Islet precursor cell (in vitro differentiated cells): ENCODE data around the gene PGAM2.

Experiments
- DNase-seq: peaks from one replicate; pipeline ENCODE4 v3.0.0-alpha.2; 2018

The PGAM2 gene

DNA sequence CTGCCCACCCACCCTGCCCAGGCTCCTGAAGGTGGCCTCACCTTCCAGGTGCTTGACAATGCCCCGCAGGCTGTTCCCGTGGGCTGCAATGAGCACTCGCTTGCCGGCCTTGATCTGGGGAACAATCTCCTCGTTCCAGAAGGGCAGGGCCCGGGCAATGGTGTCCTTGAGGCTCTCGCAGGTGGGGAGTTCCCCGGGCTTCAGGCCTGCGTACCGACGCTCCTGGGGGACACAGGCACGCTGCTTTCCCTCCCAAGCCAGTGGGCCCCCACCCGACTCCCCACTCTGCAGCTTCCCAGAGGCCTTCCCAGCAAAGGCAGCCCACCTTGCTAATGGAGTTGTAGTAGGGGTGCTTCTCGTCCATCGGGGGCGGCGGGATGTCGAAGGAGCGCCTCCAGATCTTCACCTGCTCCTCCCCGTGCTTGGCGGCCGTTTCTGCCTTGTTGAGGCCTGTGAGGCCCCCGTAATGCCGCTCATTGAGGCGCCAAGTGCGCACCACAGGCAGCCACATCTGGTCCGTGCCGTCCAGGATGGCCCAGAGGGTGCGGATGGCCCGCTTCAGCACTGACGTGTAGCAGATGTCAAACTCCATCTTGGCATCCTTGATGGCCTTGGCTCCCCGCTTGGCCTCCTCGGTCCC, 456 bp downstream of the PGAM2 start:
- peak; percentile 46 for DNase-seq

DNA sequence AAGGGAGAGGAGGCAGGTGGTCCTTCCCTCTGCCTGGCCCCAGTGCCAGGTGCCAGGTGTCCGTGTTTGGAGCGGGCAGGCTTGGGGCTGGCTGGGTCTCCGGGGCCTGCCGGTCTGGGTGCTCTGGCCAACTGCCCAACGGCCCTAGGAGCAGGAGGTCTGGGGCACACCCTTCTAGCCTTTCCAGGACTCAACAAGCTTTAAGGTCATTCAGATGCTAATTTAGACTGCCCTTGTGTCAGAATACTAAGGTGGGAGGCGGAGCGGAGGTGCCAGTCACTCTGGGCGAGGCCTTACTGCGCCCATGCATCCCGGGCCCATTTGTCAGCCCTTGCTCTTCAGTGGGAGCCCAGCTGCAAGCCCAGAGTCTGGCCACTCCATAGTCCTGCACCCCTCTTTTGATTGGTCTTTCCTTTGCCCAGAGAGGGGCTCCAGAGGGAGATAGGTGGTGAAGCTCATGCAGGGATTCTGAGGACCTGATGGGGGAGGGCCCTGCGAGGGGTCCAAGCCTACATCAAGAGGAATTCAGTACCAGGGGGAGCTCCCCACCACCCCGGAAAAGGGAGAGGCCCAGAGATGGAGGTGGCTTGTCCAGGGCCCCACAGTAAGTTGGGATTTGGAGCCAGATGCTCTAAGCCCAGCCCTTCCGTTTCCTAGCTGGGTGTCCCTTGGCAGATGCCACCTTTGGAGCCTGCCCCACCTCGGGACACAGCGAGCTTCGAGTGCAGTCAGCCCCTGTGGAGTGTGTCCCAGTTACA, 1.3 kb downstream of the PGAM2 start:
- DNase-seq = peak; percentile 56

DNA sequence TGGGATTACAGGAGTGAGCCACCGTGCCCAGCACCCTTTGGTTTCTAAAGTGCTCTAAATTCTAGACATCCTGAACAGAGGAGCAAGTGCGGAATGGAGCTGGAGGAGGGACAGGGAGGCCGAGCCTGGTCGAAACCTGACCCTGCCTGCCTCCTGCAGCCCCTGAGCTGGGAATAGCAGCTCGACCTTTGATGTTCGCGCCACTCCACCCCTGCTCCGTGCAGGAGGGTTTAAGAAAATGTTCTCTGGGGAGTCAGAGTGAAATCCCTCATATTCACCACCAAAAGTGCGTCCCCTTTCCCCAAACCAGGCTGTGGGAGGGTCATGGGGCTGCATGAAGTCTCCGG, 1.8 kb downstream of the PGAM2 start:
- no peak for DNase-seq

DNA sequence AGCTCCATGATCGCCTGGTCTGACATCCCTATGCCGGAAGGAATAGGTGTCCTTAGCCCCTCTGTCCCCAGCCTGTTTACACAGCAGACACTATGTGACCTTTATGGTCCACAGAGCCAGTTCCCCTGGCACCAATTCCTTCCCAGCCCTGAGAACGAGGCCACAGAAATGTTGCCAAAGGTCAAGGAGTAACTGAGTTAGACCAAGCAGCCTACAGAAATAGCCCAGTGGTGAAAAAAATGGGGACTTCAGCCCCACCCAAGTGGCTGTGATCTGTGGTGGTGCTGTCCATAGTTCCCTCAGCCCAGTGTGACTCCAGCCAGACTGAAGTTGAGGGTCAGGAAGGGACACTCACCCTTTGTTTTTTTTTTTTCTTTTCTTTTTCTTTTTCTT, 2.5 kb downstream of the PGAM2 start:
- DNase-seq = no peak

DNA sequence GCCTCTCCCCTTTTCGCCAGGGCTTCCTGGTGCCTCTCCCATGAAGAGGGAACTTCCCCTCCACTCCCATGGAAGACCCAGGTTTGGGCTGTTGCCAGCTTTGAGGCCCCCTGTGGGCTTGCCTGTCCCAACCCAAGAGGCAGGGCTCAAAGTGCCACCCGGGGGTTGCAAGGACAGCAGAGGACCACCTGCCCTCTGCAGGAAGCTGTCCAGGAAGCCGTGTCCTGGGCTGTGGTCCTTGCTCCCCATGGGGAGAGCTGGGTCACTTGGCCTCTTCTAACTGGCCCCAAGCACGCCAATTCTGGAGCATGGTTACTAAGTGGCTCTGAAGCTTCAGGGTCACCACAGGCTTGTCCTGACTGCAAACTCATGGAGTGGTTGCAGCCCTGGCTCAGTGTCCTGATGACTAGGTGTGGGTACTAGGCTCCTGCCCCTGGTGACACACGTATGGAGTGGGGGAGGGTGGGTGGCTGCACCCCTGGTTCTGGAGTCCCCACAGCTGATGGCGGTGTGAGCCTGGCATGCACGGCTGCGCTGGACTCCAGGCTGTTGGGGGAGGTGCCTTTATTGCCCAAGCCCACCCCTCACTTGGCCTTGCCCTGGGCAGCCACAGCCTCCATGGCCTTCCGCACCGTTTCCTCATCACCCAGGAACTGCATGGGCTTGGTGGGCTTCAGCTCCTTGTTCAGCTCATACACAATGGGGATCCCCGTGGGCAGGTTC, 3.0 kb downstream of the PGAM2 start:
- DNase-seq = peak; percentile 43

DNA sequence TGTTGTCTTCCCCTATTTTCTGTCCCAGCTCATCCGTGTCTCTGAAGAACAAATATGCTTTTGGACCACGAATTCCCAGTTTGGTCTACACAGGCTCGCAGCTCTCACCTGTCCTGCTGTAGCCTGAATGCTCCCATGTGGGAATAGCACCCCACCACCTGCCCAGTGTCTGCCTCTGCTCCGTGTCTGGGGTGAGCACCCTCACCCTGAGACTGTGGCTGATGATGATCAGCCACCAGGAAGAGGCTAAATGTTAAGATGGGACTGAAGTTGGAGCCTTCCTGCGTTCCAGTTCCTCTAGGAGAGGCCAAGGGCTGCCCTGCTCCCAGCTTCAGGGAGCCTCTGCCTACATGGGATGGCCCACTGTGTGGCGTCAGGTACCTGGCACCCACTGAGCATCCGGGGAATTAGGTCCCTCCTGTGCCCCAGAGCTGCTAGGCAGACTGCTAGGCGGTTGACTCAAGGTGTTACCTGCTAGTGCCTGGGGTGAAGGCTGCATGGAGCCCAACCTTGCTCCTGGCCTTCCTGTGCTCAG, 3.7 kb downstream of the PGAM2 start:
- no peak for DNase-seq

DNA sequence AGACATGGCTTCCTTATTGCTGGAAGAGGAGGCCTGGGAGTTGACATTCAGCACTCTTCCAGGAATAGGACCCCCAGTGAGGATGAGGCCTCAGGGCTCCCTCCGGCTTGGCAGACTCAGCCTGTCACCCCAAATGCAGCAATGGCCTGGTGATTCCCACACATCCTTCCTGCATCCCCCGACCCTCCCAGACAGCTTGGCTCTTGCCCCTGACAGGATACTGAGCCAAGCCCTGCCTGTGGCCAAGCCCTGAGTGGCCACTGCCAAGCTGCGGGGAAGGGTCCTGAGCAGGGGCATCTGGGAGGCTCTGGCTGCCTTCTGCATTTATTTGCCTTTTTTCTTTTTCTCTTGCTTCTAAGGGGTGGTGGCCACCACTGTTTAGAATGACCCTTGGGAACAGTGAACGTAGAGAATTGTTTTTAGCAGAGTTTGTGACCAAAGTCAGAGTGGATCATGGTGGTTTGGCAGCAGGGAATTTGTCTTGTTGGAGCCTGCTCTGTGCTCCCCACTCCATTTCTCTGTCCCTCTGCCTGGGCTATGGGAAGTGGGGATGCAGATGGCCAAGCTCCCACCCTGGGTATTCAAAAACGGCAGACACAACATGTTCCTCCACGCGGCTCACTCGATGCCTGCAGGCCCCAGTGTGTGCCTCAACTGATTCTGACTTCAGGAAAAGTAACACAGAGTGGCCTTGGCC, 4.3 kb downstream of the PGAM2 start:
- DNase-seq = peak; percentile 50

DNA sequence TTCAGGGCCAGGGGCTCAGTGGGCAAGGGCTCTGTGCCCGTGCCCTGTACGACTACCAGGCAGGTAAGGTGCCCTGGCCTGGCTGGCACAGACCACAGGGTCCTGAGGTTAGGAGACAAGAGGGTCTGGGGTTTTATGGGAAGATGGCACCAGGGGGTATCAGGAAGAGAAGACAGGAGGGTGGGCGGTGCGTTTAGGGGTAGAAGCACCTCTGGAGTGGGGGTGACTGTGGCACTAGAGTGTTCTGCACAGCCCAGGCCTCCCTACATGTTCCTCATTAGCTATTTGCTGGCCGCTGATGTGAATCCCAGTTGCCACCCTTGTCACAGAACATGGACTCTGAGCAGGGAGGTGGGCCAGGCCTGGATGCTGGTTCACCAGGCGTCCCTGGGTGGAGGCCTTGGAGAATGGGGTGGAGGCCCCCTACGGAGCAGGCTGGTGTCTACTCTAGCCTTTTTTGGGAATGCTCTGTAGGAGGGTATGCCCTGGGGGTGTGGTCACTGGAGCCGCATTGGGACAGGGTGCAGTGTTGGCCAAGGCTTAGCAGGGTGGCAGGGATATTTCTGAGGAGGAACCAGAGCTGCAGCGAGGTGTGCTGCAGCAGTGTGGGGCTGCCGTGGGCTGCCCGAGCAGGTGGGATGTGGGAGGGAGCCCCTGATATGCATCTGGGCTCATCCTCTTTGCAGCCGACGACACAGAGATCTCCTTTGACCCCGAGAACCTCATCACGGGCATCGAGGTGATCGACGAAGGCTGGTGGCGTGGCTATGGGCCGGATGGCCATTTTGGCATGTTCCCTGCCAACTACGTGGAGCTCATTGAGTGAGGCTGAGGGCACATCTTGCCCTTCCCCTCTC, 5.0 kb downstream of the PGAM2 start:
- DNase-seq = peak; percentile 44

DNA sequence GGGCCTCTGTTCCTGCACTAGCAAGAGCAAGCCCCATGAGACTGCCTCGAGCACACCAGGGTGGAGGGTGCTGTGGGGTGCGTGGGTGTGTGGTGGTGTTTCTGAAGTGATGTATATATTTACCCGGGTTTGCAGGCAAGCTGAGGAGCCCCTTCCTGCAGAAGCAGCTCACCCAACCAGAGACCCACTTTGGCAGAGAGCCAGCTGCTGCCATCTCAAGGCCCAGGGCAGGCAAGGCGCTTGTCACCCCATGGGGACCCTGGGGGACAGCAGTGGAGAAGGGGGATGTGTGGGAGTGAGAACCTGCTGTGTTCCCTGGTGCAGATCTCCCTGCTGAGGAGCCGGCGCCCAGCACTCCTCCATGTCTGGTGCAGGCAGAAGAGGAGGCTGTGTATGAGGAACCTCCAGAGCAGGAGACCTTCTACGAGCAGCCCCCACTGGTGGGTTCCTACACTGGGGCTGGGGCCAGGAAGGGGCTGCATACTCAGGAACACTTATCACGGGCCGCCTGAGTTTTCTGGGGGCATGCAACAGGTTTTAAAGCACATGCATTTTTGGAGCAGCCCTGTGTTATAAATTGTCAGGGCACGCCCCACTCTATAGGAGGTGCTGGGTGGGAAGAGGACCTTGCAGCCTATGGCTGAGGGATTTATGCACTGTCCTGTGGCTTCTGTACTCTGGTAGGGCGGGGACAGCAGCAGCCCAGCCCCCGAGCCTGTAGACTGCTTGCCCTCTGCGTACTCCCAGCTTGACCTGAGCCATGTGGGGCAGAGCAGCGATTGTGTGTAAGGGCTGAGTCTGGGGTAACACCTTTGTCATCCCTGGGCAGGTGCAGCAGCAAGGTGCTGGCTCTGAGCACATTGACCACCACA, 5.9 kb downstream of the PGAM2 start:
- peak; percentile 43 for DNase-seq

DNA sequence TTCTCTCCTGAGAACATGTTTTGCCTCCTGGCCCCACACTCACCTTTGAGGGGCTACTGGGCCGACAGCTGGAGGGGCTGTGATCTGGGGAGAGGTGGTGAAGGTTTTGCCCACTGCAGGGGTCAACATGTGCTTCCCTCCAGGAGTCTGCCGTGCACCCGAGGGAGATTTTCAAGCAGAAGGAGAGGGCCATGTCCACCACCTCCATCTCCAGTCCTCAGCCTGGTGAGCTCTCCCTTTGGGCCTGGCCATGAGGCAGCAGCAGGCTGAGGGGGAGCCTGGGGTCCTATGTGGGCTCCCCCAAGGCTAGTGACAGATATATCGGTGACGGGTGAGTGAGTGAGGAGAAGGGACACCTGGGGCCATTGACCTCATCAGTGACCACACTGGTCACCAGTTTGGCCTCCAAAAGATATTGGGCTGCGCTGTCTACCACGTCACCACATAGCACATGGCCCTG, 6.6 kb downstream of the PGAM2 start:
- no peak for DNase-seq

DNA sequence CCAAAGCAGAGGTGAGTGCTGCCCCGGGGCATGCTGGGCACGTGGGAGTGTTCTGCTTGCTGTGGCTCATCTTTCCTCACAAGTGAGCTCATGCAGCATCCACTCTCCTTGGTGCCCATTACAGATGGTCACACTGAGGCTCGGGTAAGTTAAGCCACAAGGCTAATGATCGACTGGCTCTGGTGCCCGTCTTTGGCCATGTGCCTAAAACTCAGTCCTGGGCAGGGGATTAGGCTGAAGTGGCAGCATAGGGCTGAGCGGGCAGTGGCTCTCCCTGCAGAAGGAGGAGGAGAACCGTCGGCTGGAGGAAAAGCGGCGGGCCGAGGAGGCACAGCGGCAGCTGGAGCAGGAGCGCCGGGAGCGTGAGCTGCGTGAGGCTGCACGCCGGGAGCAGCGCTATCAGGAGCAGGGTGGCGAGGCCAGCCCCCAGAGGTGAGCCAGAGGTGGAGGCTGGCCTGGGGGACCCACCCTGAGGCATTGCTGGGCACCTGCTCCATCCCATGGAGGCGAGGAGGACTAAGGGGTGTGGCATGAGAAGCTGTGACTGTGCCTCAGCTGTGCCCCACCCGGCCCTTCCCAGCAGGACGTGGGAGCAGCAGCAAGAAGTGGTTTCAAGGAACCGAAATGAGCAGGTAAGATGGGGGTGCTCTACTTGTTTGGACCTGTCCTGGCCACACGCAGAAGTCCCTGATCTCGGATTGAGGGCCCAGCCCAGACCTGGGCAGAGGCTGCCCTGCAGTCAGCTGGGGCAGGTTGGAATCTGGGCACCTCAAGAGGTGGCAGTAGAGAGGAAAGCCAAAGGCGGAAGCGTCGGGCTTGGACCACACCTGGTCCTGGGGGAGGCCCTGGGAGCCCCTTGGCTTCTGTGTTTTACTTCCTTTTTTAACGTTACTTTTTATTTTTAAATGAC, 7.3 kb downstream of the PGAM2 start:
- peak; percentile 39 for DNase-seq

DNA sequence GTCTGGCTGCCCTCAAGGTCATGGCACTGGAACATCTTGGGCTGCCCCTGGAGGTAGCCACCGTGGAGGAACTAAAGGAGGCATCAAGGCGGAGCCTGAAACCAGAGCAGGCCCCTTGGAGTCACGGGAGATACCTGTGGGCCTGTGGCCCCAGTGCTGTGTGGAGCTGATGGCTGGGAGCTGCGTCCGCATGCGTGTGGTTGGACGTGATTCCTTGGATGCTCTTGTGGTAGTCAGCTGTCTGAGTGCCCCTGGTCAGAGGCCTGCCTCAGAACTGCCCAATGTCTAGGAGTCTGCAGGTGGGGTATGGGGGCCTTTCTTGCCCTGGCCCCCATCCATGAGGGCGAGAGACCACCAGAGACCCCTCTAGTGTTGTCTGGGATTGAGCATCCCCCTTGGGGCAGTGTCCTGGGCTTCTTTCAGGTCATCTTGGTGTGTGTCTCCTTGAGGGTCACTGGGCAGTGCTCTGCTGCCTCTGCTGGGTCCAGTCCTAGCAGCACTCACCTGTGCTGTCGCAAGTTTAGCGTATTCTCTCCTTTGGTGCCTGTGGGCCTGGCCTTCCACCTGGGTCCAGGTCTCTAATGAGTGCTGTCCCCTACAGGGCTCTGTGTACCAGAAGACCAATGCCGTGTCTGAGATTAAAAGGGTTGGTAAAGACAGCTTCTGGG, 8.1 kb downstream of the PGAM2 start:
- DNase-seq = peak; percentile 20

DNA sequence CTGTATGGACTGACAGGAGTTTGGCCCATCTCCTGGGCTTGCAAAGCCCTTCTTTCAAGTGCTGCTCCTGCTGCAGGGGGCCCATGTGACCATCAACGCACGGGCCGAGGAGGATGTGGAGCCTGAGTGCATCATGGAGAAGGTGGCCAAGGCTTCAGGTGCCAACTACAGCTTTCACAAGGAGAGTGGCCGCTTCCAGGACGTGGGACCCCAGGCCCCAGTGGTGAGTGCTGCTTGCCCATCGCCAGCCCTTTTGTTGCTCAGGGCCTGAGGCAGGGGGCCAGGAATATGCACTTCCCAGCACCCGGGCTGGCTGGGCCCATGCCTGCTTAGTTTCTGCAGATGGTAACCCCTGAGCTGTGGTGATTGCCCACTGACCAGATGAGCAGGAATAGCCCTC, 8.7 kb downstream of the PGAM2 start:
- DNase-seq = no peak

DNA sequence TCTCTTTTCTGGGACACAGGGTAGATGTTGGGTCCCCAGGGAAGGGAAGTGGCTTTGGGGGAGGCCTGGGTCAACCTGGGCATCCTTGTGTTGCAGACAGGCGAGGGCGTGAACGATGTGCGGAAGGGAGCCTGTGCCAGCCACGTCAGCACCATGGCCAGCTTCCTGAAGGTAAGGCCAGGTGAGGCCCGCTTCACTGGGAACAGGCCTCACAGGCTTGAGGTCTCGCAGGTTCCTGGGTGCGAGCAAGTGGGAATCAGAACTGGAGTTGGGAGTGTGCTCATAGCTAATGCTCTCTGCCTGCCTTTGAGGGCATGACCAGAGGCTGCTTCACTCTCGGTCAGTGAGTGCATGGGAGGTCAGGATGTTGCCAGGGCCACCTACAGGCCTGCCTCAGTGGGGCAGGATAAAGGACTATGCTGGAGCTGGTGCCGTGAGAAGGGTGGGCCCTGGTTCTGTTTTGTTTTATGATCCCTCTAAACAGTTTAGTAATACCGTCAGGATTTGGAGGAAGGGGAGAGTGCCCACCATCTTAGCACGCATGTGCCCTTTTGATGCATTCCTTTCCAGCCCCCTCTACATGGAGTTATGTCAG, 12.5 kb downstream of the PGAM2 start:
- DNase-seq = peak; percentile 45

DNA sequence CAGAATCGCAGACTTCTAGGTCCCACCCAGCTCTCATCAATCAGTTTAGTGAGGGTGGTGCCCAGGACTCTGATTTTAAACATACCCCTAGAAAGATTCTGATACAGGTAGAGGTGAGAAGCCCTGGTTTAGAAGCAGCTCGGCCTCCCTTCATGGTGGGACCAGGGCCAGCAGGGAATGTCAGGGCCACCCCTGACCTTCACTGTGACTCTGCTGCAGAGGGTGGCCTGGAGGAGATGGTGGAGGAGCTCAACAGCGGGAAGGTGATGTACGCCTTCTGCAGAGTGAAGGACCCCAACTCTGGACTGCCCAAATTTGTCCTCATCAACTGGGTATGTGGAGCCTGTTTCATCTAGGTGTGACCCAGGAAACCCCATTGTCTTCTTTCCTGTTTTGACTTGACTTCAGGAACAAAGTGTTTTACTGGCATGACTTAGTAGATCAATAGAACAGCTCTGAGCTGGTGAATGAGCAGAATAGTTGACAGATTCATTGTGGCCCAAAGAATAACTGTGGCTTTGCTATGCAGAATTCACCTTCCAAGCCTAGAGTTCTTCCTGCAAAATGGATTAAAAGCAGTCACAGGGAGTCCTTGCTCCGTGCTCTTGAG, 13.7 kb downstream of the PGAM2 start:
- peak; percentile 22 for DNase-seq

DNA sequence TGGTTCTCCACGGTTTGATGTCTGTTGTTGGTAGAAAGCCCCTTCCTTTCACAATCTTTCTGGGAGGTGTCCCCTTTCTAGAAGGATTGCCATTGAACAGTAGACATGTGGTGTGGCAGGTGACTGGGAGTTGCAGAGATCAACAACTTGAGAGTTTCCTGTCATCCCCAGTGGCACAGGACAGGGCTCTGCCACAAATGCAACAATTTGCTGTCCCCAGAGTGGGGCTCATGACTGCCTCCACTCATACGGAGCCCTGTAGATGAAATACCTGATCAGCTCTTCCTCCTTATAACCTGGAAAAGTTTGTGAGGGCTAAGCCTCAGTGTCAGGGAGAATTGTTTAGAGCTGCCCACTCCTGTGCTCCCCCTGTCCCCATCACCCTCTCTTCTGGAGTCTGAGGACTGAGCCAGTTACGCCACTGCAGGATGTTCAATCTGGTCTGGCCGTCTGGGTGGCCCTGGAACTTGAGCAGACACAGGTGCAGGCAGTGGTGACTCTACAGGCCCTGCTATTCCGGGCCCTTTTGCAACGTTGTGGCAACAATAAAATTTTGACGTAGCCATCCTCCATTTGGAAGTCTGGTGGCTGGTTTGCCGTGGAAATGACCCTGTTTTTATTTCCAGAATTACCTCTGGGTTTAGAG, 14.3 kb downstream of the PGAM2 start:
- DNase-seq = peak; percentile 35

DNA sequence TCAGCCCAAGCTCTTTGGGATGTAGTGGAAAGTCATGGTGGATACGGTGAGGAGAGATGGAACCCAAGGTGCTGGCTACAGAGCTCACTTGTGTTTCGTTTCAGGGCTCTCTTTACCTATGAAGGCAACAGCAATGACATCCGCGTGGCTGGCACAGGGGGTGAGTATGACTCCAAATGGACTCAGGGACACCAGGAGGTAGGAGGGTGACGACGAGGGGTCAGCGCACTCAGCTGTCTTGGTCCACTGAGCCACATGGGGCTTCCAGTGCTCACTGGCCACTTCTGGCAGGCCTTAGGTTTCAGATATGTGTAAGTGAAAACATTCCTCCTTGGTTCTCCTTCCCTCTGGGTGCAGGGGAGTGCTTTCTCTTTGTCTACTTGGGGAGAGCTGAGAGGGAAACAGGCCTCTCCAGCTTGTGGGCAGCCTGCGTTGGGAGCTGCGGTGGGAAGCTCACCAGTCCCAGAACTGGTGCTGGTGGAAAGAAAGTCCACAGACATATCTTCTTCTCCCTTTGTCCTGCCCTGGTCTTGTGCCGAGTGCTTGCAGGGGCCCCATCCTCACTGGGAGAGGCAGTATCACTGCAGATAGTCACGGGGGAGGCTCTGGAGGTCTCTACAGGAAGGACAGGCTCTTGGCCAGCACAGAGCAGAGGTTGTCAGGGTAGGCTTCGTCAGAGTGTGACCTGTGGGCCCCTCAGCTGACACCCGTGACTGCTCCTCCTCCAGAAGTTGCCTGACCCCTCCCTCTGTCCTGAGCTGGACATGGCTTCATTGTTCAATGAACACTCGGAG, 15.0 kb downstream of the PGAM2 start:
- peak; percentile 32 for DNase-seq
